Gastroesophageal sphincter (tissue), 3 donors: Measurements from ENCODE around the gene CMIP.

Source experiments
- EP300 ChIP-seq: sonication (generic); formaldehyde crosslinking; IDR thresholded peaks from one replicate; pipeline ENCODE4 v1.6.1; 2017; ENCODE audit warnings: antibody characterized with exemption, mild to moderate bottlenecking
- POLR2A ChIP-seq, 2 donors: fragments of 450-650 bp; IDR thresholded peaks; one replicate each; pipeline ENCODE4 v1.6.1; 2017; ENCODE audit warnings: antibody characterized with exemption in 2 of 2, mild to moderate bottlenecking in 2 of 2, moderate library complexity in 1 of 2
- POLR2AphosphoS5 ChIP-seq: sonication (generic); formaldehyde crosslinking; IDR thresholded peaks from one replicate; pipeline ENCODE4 v1.6.1; 2017; ENCODE audit warnings: antibody characterized with exemption
- TF ChIP-seq, protein P1 (sequence below), 4 experiments: fragments of 200-600 bp in 2 of 4; fragments of 450-650 bp in 2 of 4; sonication (generic) in 1 of 4; IDR thresholded peaks; one replicate each; pipeline ENCODE4 v1.5.1; 2017 to 2019; ENCODE audit warnings: antibody characterized with exemption in 4 of 4, mild to moderate bottlenecking in 2 of 4, moderate library complexity in 2 of 4

GRCh38 chr16:81616321-81617020, 171.9 kb downstream of the CMIP start:
- TF ChIP-seq, protein P1, sequence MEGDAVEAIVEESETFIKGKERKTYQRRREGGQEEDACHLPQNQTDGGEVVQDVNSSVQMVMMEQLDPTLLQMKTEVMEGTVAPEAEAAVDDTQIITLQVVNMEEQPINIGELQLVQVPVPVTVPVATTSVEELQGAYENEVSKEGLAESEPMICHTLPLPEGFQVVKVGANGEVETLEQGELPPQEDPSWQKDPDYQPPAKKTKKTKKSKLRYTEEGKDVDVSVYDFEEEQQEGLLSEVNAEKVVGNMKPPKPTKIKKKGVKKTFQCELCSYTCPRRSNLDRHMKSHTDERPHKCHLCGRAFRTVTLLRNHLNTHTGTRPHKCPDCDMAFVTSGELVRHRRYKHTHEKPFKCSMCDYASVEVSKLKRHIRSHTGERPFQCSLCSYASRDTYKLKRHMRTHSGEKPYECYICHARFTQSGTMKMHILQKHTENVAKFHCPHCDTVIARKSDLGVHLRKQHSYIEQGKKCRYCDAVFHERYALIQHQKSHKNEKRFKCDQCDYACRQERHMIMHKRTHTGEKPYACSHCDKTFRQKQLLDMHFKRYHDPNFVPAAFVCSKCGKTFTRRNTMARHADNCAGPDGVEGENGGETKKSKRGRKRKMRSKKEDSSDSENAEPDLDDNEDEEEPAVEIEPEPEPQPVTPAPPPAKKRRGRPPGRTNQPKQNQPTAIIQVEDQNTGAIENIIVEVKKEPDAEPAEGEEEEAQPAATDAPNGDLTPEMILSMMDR (IDR thresholded peaks at IDR 0.05): no peak
- TF ChIP-seq POLR2A (IDR thresholded peaks at IDR 0.05) (no peak), EP300 (no peak), POLR2AphosphoS5 (peak; percentile 5)
